KG1 (cell line): ENCODE results near the gene UBE2I.
"Not testable (repeated sequence)": the region's sequence is repeated elsewhere in the genome, so short reads cannot be mapped to it uniquely, and the experiment has no call there.

ENCODE experiments used
- DNase-seq: peaks from one replicate; lab custom pipeline; 2025; lab: John Stamatoyannopoulos, UW

The UBE2I gene

GRCh38 chr16:1314399-1315068 lies 5.1 kb downstream of the UBE2I start:
- DNase-seq: no peak

GRCh38 chr16:1315081-1316032 lies 5.9 kb downstream of the UBE2I start:
- no peak for DNase-seq

DNA sequence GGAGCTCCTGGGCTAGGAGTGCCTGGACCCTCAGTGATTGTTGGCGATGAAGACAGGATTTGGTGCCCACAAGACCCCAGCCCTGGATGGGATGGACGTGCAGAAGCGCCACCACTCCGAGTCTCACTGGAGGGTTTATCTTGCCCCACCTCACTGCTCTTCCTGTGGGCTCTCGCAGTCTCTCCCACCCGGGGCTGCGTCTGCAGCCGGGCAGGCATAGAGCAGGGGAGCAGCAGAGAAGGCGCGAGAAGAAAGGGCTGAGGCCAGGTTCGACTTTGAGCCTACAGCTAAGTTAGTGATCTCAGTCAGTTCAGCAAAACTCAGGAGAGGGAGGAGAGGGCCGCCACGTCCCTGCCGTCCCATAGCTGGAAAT lies 6.6 kb downstream of the UBE2I start:
- DNase-seq: no peak

- DNase-seq: no peak
Observed at GRCh38 chr16:1317479-1318267, 8.2 kb downstream of the UBE2I start.

- no peak for DNase-seq
Observed at GRCh38 chr16:1318268-1318545, 8.8 kb downstream of the UBE2I start.

- no peak for DNase-seq
Observed at GRCh38 chr16:1319041-1319440, 9.6 kb downstream of the UBE2I start.

GRCh38 chr16:1320097-1320496 lies 10.7 kb downstream of the UBE2I start:
- DNase-seq: no peak

GRCh38 chr16:1320658-1321240 lies 11.3 kb downstream of the UBE2I start:
- DNase-seq: no peak

GRCh38 chr16:1322407-1322806 lies 13.0 kb downstream of the UBE2I start:
- no peak for DNase-seq

DNA sequence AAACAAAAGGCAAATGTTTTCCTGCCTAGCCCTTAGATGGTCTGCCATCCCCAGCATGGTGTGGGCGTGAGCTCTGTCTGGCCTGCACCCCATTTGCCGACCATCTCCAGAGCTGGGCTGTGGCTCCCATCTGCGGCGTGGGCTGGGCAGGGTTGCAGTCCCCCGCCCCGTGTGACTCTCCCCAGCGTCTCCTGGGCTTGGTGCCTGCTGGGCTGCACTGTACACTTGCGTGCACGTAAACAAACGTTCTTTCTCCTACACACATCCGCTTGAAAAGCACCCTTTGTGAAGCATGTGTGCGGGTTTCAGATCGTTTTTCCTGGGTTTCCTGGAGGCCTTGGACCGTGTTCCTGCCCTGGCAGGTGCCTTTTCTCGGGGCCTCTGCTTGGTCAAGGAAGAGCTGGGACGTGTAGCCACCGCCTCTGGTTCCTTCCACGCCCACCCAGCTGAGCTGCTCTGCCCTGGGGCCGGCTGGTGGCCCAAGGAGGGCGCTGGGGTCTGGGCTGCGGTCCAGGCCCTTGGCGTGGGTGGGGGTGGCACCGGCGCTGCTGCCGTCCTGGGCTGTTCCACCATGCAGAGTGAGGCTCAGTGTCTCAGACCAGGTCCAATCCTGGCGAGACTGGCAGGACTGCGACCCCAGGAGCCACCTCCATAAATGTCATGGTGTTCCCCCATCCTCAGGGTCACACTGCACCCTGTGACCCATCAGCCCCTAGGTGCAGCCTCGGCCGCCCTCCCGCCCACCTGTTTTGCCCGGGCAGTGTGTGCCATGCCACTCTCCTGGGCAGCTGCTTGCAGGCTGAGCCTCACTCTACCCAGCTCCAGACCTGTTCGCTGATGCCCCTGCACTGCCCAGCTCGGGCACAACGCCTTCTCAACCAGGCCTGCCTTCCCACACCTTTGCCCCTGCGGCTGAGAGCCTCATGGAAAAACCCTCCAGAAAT lies 14.1 kb downstream of the UBE2I start:
- no peak for DNase-seq

- DNase-seq: no peak
Observed at GRCh38 chr16:1324286-1324826, 14.9 kb downstream of the UBE2I start.

DNA sequence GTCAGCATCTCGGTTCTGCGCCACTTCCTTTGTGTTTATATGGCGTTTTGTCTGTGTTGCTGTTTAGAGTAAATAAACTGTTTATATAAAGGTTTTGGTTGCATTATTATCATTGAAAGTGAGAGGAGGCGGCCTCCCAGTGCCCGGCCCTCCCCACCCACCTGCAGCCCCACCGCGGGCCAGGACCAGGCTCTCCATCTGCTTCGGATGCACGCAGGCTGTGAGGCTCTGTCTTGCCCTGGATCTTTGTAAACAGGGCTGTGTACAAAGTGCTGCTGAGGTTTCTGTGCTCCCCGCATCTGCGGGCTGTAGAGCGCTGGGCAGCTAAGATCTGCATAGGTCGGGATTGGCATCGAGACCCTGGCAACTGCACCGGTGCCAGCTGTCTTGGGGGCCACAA lies 15.8 kb downstream of the UBE2I start:
- no peak for DNase-seq

DNA sequence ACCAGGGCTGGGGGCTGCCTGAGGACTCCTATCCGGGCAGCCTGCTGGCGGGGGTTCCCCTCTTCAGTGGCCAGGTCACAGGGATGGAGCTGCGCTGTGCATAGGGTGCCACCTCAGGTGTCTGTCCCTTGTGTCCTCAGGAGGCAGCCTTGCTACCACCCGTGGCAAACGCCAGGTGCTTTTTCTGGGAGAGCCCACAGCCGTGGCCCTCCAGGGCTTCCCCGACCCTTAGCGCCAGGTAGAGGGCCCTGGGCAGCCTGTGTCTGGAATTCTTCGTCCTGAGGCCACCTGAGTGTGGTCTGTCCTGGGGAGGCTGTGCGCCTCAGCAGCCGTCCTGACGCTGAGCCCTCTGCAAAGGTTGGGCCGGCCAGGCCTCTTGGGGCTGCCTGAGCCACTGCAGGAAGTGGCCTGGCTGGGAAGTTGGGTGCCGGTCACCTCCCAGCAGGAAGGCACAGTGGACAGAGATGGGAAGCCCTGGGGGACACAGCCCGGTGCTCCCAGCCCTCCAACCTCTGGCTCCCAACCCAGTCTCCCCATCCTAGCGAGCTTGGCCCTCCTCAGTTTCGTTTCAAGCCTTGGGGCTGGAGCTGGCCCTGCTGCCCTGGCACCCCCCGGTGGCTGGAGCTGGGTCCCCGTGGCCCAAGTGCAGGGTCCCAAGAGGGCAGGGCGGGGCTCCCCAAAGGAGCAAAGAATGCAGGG lies 16.4 kb downstream of the UBE2I start:
- DNase-seq: no peak

DNA sequence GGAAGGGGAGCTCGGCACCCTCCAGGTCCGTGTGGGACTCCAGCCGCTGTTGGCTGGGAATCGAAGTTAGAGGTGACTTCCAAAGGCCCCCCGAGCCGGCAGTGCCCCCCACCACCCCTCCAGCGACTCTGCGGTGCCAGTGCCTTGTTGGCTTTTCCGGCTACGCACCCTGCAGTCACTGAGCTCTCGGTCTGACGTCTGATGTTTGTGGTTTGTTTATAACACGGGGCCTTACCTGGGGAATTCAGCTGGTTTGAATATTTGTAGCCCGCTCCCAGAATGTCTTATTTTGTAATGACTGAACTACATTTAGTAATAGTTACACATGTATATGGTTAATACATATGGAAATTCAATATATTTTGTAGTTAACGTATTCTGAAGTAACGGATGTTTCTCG lies 17.0 kb downstream of the UBE2I start:
- no peak for DNase-seq

GRCh38 chr16:1326946-1327618 lies 17.6 kb downstream of the UBE2I start:
- no peak for DNase-seq

- DNase-seq: no peak
Observed at GRCh38 chr16:1327619-1327947, 18.1 kb downstream of the UBE2I start.

DNA sequence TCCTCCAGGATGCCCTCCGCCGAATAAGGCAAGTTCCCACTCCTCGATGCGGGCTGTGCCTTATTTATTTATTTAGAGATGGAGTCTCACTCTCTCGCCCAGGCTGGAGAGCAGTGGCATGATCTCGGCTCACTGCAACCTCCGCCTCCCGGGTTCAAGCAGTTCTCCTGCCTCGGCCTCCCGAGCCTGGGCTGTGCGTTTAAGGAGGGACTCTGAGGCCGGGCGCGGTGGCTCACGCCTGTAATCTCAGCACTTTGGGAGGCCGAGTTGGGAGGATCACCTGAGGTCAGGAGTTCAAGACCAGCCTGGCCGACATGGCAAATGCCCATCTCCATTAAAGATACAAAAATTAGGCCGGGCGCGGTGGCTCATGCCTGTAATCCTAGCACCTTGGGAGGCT lies 18.7 kb downstream of the UBE2I start:
- not testable (repeated sequence) for DNase-seq

DNA sequence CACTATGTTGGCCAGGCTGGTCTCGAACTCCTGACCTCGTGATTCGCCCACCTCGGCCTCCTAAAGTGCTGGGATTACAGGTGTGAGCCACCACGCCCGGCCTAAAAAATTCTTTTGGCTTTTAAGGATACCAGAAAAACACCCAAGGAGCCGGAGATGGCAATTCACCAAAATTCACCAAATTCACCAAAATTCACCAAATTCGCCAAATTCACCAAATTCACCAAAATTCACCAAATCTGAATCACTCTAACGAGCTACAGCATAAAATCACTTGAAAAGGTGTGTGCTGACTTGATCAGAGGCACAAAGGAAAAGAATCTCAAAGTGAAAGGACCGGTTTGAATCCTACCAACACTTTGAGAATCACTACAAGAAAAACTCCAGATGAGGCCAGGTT lies 19.5 kb downstream of the UBE2I start:
- not testable (repeated sequence) for DNase-seq

- no peak for DNase-seq
Observed at GRCh38 chr16:1330260-1330914, 21.0 kb downstream of the UBE2I start.
